NCI-H82 (cell line): Measurements from ENCODE around the gene TUBB4B.
"Not testable (repeated sequence)": the region's sequence is repeated elsewhere in the genome, so short reads cannot be mapped to it uniquely, and the experiment has no call there.

ENCODE experiments used
- DNase-seq: peaks from one replicate; lab custom pipeline; 2025; lab: John Stamatoyannopoulos, UW

The TUBB4B gene

DNA sequence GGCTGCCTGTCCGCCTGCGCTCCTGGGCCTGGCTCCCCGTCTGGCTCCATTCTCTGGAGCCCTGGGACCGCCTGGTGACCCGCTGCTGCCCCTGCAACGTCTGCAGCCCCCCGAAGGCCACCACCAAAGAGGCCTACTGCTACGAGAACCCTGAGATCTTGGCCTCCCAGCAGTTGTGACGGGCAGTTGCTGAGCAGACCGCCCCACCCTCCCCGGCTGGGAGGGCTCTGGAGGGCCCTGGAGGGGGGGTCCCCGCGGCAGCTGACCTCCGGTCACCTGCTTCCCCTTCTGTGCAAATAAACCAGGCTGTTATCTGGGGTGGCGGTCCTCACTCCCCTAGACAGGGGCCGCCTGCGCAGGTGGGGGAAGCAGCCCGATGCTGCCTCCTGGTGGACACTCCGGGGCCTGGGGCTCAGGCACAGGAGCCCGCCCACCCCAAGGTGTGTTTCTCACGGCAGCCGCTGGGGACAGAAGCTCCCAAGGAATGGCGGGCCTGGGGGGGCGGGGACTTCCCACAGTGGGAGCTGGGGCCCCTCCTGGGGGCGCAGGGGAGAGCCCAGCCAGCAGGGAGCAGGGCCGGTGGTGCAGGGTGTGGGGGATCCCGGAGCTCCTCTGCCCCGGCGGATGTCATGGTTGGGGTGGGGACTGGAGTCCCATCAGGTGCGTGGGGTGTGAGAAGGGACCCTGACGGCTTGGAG, 4.7 kb upstream of the TUBB4B start:
- peak; percentile 95 for DNase-seq

DNA sequence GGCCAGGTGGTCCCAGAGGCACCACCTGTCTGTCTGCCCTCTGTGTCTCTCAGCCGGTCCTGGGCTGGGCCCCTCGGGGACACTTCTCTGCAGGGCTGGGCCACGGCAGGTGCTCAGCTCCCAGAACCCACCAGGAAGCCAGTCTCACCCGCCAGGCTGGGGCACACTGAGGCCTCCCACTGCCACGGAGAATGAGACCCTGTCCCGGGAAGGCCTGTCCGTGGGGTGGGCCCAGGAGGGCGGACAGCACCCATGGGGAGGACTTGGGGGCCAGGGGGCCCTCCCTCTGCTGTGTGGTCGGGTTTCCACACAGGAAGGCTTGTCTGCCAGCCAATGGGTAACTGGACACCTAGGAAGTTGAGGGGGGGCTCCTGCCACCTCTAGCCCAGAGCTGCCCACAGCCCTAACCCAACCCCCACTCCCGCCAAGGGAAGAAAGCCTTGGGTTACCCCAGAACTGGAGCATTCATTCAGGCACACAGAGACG, 4.1 kb upstream of the TUBB4B start:
- DNase-seq, result no peak

DNA sequence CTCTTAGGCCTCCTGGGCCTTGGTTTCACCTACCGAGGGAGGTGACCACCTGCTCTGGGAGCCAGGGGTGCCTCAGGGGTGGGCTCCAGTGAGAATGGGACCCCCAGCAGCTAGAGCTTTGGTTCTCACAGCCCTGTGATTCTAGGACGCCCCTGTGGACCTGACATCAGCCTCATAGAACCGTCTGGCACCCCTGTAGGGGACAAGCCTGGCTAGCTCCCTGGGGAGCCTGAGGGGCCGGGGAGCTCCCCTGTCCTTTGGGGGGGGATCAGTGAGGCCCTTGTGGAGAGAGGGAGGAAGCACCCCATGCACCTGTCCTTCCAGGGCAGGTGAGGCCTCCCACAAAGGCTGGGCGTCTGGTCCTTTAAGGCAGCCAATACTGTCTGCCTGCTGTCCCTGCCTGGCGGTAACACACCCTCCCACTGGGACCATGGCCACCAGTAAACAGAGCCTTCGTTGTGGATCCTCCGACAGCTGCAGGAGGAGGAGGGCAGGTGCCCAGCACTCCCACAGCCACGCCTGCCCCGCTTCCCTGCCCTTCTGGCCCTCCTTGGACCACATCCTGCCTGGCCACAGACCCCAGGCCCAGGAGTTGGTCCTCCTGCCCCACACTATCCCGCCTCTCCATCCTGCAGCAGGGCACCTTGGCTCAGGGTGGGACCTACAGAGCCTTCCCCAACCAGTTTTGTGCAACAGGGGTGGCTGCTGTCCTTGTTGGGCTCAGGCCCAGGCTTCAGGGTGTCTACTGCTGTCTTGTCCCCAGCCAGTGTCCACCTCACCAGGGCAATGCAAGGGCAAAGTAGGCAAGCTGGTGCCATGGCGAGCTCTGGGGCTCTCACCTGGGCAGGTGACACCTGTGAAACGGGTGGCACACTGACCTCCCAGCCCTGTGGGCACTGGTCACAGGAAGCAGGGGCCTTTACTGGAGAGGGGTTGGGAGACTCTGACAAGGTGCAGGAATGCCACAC, 3.0 kb upstream of the TUBB4B start:
- peak; percentile 48 for DNase-seq

DNA sequence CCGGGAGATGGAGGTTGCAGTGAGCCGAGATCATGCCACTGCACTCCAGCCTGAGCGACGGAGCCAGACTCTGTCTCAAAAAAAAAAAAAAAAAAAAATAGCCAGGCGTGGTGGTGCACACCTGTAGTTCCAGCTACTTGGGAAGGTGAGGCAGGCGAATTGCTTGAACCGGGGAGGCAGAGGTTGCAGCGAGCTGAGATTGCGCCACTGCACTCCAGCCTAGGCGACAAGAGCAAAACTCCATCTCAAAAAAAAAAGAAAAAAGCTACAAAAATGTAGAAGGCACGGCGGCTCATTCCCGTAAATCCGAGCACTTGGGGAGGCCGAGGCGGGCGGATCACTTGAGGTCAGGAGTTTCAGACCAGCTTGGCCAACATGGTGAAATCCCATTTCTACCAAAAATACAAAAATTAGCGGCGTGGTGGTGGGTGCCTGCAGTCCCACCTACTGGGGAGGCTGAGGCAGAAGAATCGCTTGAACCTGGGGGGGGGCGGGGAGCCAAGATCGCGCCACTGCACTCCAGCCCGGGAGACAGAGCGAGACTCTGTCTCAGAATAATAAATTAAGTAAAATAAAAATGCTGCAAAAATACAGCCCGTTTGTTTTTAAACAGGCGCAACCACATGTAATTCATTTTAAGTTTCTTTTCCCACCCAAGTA, 1.4 kb upstream of the TUBB4B start:
- DNase-seq, result not testable (repeated sequence)

DNA sequence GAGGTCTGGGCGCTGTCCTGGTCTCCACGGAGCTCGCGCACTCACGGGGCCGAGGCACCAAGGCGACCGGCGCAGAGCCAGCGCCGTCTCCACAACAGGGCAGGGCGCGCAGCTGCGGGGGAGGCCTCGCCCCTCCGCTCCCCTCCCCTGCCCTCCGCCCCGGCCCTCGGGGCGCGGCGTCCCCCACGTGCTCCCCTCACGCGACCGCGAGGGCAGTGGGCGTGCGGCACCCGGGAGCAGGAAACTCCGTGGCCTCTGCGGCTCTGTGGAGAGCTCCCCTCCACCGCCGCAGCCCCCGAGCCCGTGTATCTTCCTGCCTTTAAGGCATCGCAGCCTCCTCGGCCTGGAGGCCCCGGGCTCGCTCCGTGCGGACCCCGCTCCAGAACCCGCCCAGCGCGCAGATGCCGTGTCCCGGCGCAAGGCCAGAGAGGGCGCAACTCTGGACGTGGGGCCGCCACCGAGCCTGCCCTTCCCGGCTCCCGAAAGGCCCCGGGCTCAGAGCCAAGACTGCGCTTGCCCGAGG, 708 bp upstream of the TUBB4B start:
- DNase-seq, result peak; percentile 71

DNA sequence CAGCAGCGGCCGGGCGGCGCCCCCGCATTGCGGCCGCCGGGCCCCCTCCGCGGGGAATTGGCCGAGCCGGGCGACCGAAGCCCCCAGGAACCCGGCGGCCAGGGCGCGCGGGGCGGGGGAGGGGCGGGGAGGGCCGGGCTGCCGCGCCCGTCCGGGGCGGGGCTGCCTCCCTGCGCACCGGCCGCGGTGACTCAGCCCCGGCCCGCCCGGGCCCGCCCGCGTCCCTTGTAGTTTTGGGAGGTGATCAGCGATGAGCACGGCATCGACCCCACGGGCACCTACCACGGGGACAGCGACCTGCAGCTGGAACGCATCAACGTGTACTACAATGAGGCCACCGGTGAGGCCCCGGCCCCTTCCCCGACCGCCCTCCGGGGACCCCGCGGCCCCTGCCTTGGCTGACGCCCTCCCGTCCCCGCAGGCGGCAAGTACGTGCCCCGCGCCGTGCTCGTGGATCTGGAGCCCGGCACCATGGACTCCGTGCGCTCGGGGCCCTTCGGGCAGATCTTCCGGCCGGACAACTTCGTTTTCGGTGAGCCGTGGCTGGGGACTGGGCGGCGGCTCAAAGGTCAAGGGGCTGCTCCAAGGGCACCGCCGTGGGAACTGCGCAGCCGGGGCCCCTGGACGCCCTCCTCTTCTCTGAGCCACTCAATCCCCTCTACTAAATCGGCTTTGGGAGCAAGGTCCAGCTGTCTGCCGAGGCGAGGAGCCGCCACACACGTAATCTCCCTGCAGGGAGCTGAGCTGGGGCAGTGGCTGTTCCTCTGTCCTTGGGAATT, 592 bp downstream of the TUBB4B start:
- peak; percentile 94 for DNase-seq

DNA sequence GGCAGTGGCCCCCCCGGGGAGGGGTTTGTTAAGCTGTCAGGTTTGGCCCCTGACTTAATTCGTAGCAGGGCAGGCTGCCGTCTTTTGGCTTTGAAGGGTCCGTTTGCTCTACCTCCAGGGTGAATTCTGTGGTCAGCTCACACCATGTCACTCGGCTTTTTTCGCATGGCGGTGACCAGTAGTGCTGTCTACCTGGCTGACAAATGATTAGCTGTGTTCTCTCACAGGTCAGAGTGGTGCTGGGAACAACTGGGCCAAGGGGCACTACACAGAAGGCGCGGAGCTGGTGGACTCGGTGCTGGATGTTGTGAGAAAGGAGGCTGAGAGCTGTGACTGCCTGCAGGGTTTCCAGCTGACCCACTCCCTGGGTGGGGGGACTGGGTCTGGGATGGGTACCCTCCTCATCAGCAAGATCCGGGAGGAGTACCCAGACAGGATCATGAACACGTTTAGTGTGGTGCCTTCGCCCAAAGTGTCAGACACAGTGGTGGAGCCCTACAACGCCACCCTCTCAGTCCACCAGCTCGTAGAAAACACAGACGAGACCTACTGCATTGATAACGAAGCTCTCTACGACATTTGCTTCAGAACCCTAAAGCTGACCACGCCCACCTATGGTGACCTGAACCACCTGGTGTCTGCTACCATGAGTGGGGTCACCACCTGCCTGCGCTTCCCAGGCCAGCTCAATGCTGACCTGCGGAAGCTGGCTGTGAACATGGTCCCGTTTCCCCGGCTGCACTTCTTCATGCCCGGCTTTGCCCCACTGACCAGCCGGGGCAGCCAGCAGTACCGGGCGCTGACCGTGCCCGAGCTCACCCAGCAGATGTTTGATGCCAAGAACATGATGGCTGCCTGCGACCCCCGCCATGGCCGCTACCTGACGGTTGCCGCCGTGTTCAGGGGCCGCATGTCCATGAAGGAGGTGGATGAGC, 1.4 kb downstream of the TUBB4B start:
- DNase-seq, result no peak

DNA sequence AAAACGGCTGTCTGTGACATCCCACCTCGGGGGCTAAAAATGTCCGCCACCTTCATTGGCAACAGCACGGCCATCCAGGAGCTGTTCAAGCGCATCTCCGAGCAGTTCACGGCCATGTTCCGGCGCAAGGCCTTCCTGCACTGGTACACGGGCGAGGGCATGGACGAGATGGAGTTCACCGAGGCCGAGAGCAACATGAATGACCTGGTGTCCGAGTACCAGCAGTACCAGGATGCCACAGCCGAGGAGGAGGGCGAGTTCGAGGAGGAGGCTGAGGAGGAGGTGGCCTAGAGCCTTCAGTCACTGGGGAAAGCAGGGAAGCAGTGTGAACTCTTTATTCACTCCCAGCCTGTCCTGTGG, 2.2 kb downstream of the TUBB4B start:
- DNase-seq, result not testable (repeated sequence)

DNA sequence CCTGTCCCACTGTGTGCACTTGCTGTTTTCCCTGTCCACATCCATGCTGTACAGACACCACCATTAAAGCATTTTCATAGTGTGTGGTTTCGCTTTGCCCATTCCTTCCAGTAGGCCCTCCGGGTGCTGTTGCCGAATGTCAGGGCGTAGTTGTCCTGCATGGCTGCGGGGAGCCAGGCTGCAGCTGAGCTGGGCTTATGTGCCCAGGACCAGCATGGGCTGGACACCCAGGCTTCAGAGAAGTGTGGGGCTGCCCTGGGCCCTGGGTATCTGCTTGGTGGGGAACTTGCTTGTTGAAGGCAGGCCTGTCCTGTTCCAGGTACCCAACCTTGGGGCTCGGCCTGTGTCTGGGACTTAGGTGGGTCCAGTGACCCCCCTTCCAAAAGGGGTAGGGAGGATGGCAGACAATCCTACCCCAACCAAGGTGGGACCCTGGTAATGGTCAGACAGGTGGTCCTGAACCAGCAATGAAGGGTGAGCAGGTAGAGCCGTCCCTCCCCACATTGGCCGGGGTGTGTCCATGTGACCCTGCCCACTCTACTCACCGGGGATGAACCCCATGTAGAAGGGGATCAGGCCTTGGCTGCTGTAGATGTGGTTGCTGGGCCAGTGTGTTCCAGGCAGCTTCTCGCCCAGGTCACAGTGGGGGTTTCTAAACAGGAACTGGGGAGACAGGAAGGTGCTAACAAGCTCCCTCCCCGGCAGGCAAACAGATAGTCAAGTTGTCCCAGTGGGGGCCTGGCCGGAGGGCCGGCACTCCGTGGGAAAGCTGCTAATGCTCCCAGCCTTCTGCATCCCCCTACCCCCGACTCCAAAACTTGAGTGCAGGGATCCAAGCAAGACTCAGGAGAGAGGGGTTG, 2.8 kb downstream of the TUBB4B start:
- DNase-seq, result peak; percentile 63

DNA sequence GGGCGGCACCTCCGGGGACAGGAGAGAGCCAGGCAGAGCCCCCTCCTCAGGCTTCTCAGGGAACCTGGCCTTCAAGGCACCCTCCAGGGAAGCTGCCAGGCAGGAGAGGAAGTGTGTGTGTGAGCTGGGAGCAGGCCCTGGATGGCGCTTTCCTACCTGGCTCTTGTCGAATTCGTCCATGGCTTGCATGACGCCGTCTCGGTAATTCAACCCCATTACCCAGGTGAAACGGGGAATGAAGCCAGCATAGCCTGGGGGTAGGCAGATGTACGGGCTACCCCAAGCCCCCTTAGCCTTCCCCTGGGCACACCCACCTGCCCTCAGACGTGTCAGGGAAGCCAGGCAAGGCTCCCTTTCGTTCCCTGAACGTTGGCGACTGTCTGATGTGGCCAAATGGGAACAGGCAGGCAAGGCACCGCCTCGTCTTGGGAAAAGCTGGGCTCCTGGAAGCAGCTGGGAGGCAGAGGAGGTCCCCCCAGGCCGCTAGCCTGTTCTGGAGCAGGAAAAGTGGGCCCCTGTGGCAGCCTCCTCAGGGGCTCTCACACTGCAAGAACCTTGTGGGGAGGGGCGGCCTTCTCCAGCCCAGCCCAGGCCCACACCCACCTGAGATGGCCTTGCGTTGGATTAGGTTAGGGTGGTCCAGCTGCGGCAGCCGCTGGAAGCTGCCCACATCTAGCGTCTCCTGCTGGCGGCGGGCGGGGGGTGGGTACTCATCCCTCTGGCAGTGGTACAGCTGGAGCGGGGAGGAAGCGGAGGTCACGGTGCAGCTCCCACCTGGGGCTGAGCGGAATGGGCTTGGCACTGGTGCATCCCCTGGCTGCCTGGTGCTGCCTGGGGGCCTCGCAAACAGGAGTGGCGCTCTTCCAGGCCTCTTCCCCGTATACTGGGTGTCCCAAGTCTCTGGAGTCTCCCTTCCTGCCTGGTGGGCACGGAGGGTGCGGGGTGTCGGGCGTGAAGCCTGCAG, 3.7 kb downstream of the TUBB4B start:
- DNase-seq, result peak; percentile 63

DNA sequence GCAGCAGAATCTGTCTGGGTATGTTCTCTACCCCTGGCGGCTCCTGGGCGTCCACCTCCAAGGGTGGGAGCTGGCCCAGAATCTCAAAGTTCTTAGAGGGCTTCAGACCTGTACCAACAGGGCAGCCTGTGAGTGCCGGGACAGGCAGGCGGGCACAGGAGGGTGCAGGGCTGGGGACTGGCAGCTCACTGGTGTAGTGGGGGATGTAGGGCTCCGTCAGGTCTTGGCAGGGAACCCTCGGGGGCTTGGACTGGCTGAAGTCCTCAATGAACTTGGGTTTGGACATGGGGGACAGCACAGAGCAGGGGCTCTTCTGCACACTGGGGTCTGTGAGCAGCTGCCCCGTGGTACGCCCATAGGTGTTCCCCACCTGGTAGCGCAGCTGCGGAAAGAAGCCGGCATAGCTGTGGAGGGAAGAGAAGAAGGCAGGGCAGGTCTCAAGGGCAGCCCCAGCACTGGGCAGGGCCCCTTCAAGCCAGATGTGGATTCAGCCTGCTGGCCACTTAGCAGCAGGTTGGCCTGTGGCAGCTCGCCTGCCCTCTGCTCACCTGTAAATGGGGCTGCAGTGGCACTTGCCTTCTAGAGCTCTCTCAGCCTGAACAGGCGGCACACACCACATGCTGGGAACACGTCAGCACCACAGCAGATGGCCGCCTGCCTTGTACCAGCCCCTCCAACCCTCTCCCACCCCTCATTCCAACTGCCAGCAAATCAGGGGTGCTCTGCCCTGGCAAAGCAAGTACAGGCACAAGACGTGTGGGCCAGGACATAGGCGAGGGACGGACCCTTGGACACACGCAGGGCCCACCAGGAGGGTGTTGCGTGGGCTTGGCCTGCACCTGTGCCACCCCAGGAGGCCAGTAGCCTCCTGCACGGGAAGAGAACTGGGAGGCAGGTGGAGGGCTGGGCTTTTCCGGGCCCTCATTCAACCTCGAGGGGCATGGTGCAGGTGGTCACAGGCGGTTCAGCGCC, 4.6 kb downstream of the TUBB4B start:
- DNase-seq, result no peak

DNA sequence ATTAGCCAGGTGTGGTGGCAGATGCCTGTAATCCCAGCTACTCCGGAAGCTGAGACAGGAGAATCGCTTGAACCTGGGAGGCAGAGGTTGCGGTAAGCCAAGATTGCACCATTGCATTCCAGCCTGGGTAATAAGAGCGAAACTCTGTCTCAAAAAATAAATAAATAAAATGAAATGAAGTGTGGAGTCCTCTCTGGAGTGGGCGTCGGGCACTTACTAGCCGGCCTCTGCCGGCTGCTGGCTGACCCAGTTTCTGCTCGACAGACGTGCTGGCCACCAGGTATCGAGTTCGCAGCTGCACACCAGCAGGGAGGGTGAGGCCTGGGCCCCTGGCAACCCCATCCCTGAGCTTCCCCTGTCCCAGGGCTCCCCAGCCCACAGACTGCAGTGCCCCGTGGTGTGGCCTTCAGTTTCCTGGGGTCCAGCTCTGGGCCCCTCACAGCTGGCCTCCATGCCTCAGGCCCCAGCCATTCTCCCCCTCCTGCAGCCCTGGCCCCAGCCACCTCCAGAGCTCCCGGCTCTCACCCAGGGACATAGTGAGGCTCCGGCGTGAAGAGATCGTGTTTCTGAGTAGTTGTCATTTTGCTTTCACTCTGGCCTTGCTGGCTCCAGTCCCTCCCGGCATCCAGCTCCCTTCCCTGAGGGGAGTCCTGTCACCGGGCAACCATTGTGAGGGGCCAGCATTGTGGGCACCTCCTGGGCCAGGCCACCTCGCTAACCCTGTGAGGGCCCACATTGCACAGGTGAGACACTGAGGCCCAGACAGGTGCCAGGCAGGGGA, 6.2 kb downstream of the TUBB4B start:
- no peak for DNase-seq

DNA sequence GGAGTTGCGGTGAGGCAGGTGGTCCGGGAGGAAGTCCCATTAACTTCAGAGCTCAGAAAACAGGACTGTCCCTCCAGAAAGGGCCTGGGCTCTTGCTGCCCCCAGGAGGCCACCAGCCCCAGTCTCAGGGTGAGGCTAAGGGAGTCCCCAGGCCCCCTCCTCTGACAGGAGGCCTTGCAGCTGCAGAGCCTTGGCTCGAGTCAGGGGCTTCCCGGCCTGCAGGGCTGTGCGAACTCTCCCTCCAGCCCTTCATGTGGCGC, 6.8 kb downstream of the TUBB4B start:
- no peak for DNase-seq

DNA sequence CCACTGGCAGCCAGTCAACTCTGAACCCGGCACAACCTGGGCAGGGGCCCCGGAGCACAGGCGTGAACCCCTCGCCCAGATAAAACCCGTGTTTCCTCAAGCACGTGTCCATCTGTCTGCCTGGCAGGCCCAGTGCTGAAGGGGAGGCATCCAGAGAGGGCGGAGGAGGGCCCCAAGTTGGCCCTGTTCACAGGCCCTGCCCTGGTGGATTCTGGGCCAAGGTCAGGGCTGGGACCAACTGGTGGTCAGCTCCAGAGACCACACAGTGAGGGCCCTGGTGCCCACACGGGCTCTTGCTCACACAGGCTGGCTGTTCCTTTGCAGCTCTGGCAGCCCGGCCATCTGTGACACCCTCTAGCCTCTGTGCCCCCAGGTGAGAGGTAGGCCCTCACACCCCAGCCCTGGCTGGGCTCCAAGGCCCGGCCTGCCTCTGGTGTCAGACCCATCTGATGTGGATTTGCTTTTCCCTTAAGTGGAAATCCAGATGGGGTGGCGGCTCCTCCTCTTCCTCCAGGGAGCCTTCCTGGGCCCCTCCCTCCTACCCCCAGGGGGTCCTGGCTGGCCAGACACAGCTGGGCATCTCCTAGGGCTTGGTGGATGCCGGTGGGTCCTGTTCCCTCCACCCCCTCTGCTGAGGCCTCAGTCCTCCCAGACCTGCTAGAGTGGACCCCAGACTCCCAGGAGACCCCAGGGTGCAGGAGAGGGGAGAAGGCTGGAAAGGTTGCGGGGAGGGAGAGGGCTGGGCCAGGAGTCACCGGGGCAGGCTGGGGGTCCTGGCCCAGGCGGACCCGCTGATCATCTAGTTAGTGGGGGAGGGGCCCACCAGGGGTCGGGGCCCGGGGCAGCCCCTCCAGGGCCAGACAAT, 9.5 kb downstream of the TUBB4B start:
- no peak for DNase-seq

DNA sequence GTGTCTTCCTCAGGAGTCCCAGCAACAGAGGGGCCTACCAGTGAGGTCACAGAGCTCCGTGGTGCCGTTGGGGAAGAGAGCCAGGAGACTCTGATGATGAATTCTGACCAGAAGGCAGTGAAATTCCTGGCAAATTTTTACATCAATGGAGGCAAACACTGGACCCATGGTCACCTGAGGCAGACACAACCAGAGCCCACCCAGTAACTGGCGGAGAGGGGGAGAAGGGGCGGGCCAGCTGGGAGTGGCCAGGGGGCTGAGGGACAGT, 10.0 kb downstream of the TUBB4B start, which contains the start of gene STPG3:
TSS of gene STPG3 (plus strand) at position 93 of the 268 bp plus-strand sequence. CDS start at position 94, 1 bp downstream.
- no peak for DNase-seq
